Panc1 (cell line): ENCODE data around the gene GCSAML. TPM values are rescaled to one million over a fixed set of nuclear protein-coding genes. Genes with fewer than 3 reads are reported as not detected.

ENCODE experiments used
- ATAC-seq: fragments of 200-7000 bp; cut with Tn5 transposase; 2 replicates; pipeline ENCODE4 v1.9.1; 2020; ENCODE audit warnings: mild to moderate bottlenecking, moderate library complexity
- BruUV-seq: library from RNA; stranded (reverse); fragments of 400-500 nt; replicated peaks from 2 replicates; lab custom pipeline; 2021; lab: Mats Ljungman, UMichigan
- CTCF ChIA-PET: fragments of 300-600 bp; sonication (Branson Sonifier 250); formaldehyde crosslinking; loops from one replicate; lab custom pipeline; 2022; ENCODE audit warnings: antibody characterized with exemption; lab: Charles Lee
- POLR2A ChIA-PET: fragments of 300-600 bp; sonication (Branson Sonifier 250); formaldehyde crosslinking; loops from one replicate; lab custom pipeline; 2022; ENCODE audit warnings: antibody characterized with exemption; lab: Charles Lee
- DNase-seq: peaks from one replicate; pipeline ENCODE4 v3.0.0-alpha.2; 2010; ENCODE audit warnings: low read depth, low spot score
- H3K27ac ChIP-seq: 2 replicates; pipeline ENCODE4 v1.5.1; 2011; ENCODE audit warnings: mild to moderate bottlenecking, low read length, inconsistent platforms
- H3K27me3 ChIP-seq: fragments of 200-500 bp; sonication (Bioruptor generic); 2 replicates; pipeline ENCODE4 v1.6.0; 2014; ENCODE audit warnings: low read length, inconsistent platforms; ENCODE audit not compliant: control insufficient read depth, insufficient read depth
- H3K36me3 ChIP-seq: fragments of 200-500 bp; sonication (Bioruptor generic); 2 replicates; pipeline ENCODE4 v1.5.1; 2014; ENCODE audit warnings: inconsistent platforms, mild to moderate bottlenecking, low read length, moderate library complexity; ENCODE audit not compliant: control insufficient read depth, insufficient read depth
- H3K4me1 ChIP-seq: 2 replicates; pipeline ENCODE4 v1.5.1; 2011; ENCODE audit warnings: inconsistent platforms, mild to moderate bottlenecking, low read length, moderate library complexity; ENCODE audit not compliant: control insufficient read depth, insufficient read depth
- H3K4me3 ChIP-seq, 2 experiments: 2 replicates each; pipeline ENCODE4 v1.5.1; 2011 to 2012; ENCODE audit warnings: low read depth in 2 of 2, low read length in 2 of 2, mild to moderate bottlenecking in 2 of 2, inconsistent platforms in 1 of 2, moderate library complexity in 1 of 2
- H3K9me3 ChIP-seq: fragments of 200-500 bp; sonication (Bioruptor generic); 2 replicates; pipeline ENCODE4 v1.5.1; 2014; ENCODE audit warnings: low read depth, mild to moderate bottlenecking, inconsistent platforms, low read length, moderate library complexity; ENCODE audit not compliant: control insufficient read depth, insufficient read depth
- CTCF ChIP-seq: fragments of 450-650 bp; IDR thresholded peaks from 2 replicates; pipeline ENCODE4 v1.5.1; 2017; ENCODE audit warnings: mild to moderate bottlenecking
- POLR2AphosphoS5 ChIP-seq: IDR thresholded peaks from 2 replicates; pipeline ENCODE4 v1.6.1; 2012; ENCODE audit warnings: mild to moderate bottlenecking, low read depth, low read length, moderate library complexity
- REST ChIP-seq, 2 experiments: IDR thresholded peaks; 2 replicates each; pipeline ENCODE4 v1.6.1; 2011 to 2012; ENCODE audit warnings: low read depth in 2 of 2, control low read depth in 1 of 2, low read length in 1 of 2, mild to moderate bottlenecking in 1 of 2, moderate library complexity in 1 of 2; ENCODE audit not compliant: insufficient read depth in 1 of 2
- SIN3A ChIP-seq: IDR thresholded peaks from 2 replicates; pipeline ENCODE4 v1.6.1; 2012; ENCODE audit warnings: low read depth, mild to moderate bottlenecking, low read length, moderate library complexity, borderline replicate concordance; ENCODE audit not compliant: insufficient read depth
- TCF7L2 ChIP-seq: IDR thresholded peaks from 2 replicates; pipeline ENCODE4 v1.6.1; 2011; ENCODE audit warnings: mild to moderate bottlenecking, low read depth, low read length, inconsistent platforms
- in situ Hi-C: cut with HindIII; loops from 2 replicates; pipeline ENCODE4 v1.10.0; 2016; ENCODE audit warnings: low sequenced_read_pairs, low pct_unique_long_range_greater_than_20kb
- intact Hi-C: fragments of 100-400 bp; cut with micrococcal nuclease; formaldehyde crosslinking; loops from one replicate; pipeline ENCODE4 v1.10.0; 2022; ENCODE audit not compliant: unreplicated experiment
- total RNA-seq: library from RNA; stranded (reverse); gene quantifications from one replicate; pipeline ENCODE4 v1.2.1, GENCODE V29; 2021; ENCODE audit not compliant: unreplicated experiment

GCSAML gene
- total RNA-seq, 1 experiment from 2014 or later: not detected

GRCh38 chr1:247588060-247588459 is 39.1 kb downstream of the GCSAML start, which contains the start of gene OR2G2:
Gene OR2G2, plus strand, starts transcription at chr1:247588360. Its CDS starts 0 bp downstream, at chr1:247588360.
- no peaks in the 10 kb centered on the region for H3K9me3 ChIP-seq
- intact Hi-C loops (no loop called here), in situ Hi-C loops (no loop called here)
- TF ChIP-seq REST (IDR thresholded peaks at IDR 0.05; ENCODE audit: insufficient read depth in 1 of 2, low read depth in 2 of 2, low read length in 1 of 2) (no peak), TCF7L2 (no peak), CTCF (no peak)
- BruUV-seq: no TSS peak
- ChIA-PET CTCF (interaction anchor here (0.5 kb wide), 1 partner anchor 158 kb away, joined by 3 read pairs; no protein-coding TSS in a partner anchor), POLR2A (no interaction called here)
- no peak within 1 kb of the TSS for H3K27ac ChIP-seq
- H3K4me3 ChIP-seq: no peak within 1 kb of the TSS
- no peaks in the 10 kb centered on the region for H3K4me1 ChIP-seq
- no peak for ATAC-seq
- no peak for DNase-seq
- H3K36me3 ChIP-seq: no peaks in the 10 kb centered on the region
- no peaks in the 10 kb centered on the region for H3K27me3 ChIP-seq

- no peaks in the 10 kb centered on the region for H3K4me1 ChIP-seq
- no peaks in the 10 kb centered on the region for H3K9me3 ChIP-seq
- TF ChIP-seq TCF7L2: no peak
- TF ChIP-seq CTCF: no peak
- no peak for TF ChIP-seq SIN3A
- no peak for TF ChIP-seq POLR2AphosphoS5
- TF ChIP-seq REST (IDR thresholded peaks at IDR 0.05; ENCODE audit: insufficient read depth in 1 of 2, low read depth in 2 of 2, low read length in 1 of 2): no peak
- H3K27ac ChIP-seq: no peak within 1 kb of the TSS
- DNase-seq (no peak), ATAC-seq (no peak)
- intact Hi-C loops: no loop called here
- POLR2A ChIA-PET: no interaction called here
- BruUV-seq: no TSS peak
- CTCF ChIA-PET: no interaction called here
- no peaks in the 10 kb centered on the region for H3K27me3 ChIP-seq
- in situ Hi-C loops: no loop called here
- no peaks in the 10 kb centered on the region for H3K36me3 ChIP-seq
- no peak within 1 kb of the TSS for H3K4me3 ChIP-seq
These were observed 56.4 kb downstream of the GCSAML start, which contains the start of gene OR2G3 for GRCh38 chr1:247605286-247605685. Gene OR2G3, plus strand, starts transcription at chr1:247605586. Its CDS starts 0 bp downstream, at chr1:247605586.
